Ureter (tissue), 1 donor: ENCODE results near the gene CTIF. TPM values are rescaled to one million over a fixed set of nuclear protein-coding genes. Genes with fewer than 3 reads are reported as not detected.

ENCODE experiments used
- DNase-seq: peaks from one replicate; pipeline ENCODE4 v3.0.0-alpha.2; 2020; ENCODE audit warnings: low spot score
- total RNA-seq: library from RNA; stranded (reverse); gene quantifications from one replicate; pipeline ENCODE4 v1.2.4, GENCODE V29; 2023
- donor health status: DM: yes; HTN: yes; CAD: no.

CTIF gene
- total RNA-seq, 1 donor from 2014 or later, result 62.3 TPM

DNA sequence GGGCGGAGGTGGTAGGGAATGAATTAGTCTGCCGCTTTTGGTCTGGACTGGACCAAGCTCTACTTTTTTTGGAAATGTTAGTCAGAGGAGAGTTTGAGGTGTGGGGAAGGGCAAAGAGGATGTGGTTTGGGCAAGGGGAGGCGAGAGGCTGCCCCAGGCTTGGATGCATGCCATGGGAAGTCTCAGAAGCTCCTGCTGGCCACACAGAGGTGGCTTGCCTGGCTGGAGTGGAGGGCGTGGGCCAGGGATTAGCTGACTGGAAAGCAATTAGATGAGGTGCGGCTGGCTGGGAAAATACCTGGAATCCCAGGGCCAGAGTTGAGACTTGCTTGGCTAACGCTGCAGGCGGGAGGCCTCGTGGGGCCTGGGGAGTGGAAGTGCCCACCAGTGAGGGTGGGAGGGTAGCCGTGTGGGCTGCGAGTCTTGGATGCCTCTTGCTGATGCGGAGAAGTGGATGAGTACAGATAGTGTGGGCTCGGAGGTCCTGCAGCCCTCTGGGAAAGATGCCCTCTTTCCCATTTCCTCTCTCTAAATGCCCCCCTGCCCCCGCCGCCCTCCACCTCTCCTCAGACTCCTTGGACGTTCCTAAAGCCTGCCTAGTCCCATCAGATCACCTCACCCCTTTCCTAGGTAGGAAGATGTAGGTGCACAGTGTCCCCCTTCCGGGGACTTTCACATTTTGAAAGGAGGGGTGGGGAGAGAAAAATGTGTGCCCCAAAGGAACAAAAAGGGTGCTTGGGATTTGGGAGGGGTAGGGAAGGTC is 294.3 kb downstream of the CTIF start:
- peak; percentile 47 for DNase-seq

DNA sequence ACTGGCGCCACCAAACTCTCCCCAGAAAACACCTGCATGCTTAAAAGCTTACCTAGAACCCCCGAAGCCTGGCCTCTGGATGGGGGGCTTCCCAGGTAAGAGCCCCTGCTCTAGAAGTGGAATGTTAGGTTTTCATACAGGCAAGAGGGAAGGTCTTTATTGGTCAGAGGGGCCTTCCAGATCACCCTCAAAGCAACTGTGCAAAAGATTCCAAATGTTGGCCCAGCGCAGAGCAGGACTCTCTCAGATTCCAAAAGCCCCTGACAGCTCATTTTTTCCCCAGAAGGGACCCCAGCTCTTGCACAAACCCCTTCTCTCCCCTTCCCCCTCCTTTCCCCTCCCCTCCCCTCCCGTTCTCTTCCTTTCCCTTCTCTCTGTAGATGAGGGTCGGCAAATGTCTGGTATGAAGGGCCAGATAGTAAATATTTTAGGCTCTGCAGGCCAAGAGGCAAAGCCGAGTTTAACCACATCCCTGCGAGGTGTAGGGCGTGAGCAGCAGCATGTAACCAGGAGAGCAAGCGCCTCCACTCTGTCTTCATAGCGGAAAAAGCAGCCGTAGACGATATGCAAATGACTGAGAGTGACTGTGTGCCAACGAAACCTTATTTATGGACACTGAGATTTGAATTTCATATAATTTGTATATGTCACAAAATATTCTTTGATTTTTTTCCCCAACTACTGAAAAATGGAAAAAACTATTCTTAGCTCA is 295.0 kb downstream of the CTIF start:
- peak; percentile 32 for DNase-seq

DNA sequence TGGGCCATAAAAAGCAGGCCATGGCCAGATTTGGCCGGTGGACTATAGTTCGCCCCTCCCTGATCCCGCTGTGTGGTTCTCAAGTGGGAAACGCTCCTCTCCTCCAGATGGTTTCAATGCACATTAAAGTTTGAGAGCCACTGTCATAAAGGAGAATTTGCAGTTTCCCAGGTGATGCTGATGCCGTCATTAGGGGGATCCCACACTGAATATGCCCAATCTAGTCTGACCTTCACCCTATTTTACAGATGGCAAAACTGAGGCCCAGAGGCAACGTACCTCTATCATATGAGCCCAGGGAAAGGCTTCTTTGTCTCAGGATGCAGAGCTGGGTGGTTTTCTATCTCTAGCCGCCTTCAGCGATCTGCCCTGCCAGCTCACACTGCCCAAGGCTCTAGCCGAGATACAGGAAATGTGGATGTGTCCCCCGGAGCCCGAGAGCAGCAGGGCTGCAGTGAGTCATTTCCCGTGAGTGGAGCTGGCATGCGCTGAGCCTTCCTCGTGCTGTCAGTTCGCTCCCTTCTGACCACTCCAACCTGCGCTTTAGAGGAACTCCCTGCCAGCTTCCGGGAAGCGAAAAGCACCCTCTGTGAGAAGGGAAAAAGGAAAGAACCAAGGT is 295.7 kb downstream of the CTIF start:
- DNase-seq, result peak; percentile 85

DNA sequence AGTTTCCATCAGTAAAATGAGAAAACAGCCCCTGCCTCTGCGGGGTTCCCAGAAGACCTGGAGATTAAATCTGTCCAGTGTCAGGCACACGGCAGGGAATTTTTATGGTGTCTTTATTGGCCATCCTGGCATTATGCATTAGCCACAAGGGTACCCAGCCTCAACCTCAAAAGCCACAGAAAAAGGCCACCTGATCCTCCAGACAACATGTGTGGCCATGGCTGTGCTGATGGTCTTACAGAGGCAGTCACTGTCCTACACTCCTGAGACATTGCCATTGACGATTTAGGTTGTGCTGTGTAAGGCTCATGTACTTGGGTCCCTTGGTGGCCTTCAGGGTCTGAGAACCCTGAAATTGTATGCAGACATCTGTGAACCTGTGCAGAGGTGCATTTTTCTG is 296.3 kb downstream of the CTIF start:
- no peak for DNase-seq

DNA sequence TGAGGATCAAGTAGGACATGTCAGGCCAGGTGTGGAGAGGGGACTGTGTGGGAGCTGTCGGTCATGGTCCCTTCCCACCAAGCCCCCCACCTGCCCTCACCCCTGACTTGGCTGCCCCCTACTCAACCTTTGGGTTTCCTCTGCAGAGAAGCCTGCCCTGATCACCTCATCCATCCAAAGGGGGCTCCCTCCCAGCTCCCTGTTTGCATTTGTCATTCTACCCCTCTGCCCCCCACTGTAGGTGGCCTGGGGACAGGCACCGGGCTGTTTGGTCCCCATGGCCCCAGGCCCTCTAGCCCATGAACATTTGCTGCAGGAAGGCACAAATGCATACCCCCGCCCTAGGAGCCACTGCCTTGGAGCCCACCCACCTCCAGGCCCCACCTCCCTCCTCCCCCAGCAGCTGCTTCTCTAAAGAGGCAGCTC is 296.9 kb downstream of the CTIF start:
- no peak for DNase-seq

DNA sequence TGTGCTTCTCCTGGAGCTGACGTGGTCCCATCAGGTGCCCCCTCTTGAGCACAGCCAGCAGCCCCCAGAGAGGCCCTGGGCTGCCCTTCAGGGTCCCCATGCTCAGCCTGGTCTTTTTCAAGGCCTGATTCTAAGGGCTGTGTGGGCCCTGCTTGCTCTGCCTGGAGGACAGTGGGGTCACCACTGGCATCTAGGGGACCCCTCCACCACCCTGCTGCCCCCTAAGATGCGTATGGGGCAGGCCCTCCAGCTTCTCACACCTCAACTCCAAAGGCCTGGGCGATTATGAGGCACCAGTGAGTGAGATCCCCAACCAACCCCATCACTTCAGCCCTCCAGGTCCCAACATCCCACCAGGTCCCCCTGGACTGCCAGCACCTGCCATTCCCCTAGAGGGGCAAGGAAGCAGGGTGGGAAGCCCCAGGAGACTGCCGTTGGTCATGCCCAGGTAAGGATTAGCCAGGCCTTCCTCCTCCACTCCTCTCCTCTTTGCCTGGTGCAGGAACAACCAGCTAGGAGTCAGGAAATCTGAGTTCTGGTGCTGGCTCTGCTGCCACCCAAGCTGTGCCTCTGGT is 297.5 kb downstream of the CTIF start:
- DNase-seq, result no peak

DNA sequence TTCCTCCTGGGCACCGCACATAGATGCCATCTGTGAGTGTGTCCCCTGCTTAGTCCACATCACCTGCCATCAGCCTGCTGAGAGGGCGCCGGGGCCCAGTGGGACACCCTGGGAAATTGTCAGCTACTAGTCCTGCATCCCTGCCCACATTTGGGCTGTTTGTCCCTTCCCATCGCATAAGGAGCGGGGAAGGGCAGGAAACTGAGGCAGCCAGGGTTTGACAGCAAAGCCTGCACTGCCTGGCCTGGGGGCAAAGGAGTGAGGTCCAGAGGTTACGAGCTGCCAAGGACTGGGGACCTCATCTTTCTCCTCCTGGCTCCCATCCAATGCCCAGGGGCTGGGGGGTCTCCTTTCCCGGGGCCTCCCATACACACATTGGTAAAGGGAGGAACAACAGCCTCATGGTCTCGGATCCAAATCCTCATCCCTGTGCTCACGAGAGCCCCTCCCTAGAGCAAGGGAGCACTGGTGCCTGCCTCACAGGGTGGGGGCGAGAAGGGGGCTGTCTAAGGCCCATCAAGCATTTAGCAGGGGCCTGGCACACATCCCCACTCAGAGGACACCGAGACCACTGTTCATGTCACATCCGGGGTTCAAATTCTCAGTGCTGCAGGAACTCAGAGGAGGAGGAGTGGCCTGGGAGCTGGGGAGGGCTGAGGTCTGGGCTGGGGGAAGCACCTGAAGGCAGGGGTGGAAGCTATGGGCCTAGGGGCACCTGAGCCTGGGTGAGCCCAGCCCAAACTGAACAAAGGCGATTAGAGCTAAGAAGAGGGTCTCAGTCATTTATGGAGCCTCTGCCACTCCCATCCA is 298.2 kb downstream of the CTIF start:
- DNase-seq, result no peak

DNA sequence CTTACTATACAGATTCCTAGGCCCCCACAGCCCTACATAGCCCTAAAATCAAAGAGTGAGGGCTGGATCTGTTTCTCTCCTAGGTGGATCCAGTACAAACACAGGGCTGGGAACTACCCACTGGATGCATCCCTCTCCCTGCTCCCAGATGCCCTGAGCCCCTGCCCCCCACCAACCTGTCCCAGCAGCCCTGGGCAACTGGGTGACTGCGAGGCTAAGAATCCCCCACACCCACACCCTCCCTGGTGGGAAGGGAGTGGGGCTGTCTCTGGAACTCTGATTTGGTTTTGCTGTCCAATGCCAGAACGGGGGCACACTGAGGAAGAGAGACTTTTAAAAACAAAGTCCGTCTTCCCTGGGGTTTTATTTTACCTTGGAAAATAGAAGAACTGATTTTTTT is 298.8 kb downstream of the CTIF start:
- DNase-seq, result no peak

DNA sequence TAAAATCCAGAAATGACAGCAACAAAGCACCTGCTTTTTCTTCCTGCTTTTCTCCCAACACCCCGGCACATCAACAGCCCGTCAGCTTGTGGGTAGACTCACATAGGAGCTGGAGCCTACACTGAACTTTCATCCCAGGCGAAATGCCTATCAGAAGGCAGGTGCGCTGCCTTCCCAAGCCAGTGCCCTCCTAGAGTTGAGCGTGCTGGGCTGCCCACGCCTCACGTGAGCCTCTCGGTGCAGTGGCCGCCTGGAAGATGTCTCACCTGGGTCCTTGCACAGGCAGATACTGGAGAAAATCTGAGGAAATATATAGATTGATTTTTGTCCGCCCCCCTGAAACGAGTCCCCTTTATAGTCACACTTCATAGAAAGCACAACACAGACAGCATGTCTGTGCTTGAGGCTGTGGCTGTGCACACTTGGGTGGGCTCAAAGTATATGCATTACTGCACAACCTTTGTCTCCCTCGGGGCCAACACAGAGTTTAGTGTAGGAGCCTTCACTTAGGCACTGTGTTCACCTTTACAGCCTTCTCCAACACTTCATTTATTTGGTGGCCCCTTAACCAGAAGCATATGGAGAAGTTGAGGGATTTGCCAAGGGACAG is 299.4 kb downstream of the CTIF start:
- no peak for DNase-seq

DNA sequence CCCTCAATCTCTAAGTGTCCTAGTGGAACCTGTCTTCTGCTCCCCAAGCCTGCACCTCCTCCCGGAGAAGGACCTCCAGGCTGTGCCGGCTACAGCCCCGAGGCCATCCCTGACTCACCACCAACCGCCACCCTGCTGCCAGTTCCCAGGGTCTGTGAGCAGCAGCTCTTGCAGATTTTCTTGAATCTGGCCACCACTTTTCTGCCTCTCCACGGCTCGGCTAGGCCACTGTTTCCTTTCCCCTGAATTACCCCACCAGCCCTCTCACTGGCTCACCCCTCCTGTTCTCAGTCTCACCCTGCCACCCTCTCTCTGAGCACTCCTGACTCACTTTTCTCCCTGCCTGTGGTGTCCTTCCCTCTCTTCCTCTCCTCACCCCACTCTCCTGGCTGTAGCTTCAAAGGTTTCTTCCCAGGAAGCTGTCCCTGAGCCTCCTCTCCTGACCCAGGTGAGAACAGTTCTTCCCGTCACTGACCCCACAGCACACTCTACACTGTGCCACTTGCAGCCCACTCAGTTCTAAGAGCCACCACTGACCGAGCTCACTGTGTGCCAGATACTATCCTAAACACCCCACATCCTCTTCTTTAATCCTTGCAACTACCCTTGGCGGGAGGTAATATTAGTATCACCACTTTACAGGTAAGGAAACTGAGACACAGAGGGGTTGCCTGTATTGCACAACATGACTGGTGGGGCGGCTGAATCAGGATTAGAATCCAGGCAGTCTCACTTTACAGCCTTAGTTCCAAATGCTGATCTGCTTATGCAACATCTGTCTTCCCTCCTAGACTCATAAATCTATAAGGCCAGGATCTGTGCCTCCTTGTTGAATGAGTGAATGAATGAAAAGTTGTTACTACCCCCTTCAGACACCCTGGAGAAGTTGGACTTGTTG is 300.3 kb downstream of the CTIF start:
- DNase-seq, result no peak

DNA sequence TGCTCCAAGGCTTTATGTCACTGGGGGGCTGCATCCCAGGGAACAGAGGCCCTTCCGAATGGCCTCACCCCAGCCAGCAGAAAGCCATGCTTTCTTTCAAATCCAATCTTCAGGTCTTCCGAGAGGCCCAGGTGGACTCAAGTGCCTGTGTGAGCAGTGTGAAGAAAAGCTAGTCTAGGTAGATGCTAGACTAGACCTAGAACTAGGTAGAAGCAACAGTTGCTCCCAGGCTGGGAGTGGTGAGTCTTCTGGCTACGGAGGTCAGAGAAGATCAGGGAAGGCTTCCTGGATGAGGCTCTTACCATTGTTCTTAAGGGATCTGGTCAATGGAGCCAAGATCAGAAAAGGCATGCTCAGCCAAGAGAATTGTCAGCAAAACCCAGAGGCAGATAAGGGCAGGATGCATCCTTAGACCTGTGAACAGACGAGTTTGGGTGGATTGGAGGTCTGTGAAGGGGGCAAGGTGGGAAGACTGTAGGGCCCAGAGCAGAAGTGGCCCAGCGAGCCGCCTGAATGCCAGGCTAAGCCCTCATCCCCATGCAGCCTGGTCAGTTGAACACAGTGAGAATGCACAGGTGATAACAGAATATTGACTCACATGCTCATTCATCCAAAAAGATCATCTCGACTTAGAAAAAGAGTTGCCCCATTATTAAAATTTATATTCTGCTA is 301.1 kb downstream of the CTIF start:
- no peak for DNase-seq

DNA sequence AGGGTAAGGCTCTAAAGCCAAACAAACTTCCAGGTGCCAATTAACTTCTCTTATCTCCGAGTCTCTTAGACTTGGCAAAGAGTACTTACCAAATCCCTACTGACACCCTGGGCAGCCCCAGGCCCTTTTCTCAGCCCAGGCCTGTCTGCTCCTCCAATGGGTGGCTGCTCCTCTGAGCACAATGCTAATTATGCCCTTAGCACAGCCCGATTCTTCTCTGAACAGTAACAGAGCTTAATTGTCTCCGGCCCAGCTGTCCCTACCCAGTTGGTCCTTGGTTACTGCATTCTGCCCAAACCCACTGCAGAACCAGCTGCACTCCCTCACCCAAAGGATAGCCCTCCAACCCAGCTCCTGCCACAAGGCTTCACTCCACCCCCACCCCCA is 301.7 kb downstream of the CTIF start:
- DNase-seq, result no peak

DNA sequence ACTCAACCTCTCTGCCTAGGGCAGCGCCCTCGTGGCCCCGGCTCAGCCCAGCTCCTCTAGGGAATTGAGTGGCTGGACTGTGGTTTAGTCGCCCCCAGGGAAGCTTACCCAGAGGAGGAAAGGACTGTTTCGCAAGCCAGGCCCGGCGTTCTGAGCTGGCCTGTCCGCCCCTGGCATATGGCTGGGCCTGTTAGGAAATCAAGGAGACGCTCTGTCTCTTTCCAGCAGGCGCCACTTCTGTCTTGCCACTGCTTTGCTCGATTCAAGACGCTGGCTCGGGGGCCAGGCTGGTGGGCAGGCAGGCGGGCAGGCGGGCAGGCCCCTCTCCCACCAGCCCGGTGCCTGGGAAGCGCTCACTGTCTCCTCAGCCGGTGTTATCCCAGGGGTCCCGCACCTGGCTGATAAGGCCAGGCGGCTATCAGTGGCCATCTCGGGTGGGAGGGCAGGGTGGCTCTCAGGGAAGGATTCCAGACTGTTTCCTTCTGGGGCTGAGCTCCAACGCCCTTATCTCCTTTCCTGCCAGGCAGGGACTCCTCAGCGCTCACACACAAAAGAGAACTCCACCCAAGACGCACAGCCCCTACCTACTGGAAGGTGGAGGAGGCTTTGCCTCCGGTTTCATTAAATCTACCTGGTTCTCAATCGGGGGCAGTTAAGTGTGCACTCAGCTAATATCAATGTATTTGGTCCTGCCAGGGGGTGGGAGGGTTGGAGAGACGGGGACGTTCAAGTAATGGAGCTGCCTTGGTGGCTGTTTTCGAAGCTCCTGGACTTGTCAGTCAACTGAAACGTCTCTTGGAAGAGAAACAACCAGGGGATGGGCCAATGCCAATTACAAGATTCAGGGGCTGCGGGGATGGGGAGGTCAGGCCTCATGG is 302.8 kb downstream of the CTIF start:
- no peak for DNase-seq

DNA sequence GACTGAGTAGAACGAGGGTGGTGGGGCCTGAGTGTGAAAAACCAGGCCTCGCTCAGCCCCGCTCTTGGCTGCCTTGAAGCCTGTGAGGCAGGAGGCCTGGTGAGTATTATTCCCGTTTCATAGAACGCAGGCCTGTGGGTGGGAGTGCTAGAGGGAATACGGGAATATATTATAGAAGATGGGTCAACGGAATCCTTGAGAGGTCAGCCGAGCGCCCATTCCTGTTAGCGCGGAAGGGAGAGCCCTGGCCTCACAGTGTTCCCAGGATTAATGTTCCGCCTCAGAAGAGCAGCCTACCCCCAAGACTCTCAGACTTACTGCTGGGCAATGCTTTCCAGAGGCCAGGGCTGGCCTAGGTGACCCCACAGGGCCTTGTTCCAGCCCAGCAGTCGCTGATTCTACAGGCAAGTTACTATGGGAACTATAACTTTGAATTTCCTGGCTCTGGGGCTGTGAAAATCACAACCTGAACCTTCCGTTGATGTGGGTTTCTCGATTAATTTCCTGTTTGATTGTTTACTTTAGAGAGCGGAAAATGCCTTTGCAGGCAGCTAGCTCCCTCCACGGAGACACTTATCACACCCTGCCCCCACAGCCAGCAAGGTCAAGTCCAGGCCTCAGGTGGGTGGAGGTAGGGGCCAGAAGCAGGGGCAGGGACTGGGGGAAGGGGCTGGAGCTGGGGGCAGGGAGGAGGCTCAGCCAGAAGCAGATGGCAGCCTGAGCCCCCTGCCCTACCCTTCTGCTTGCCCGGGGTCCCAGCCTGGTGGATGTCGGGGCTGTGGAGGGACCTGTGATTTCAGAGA is 303.6 kb downstream of the CTIF start:
- DNase-seq, result no peak

DNA sequence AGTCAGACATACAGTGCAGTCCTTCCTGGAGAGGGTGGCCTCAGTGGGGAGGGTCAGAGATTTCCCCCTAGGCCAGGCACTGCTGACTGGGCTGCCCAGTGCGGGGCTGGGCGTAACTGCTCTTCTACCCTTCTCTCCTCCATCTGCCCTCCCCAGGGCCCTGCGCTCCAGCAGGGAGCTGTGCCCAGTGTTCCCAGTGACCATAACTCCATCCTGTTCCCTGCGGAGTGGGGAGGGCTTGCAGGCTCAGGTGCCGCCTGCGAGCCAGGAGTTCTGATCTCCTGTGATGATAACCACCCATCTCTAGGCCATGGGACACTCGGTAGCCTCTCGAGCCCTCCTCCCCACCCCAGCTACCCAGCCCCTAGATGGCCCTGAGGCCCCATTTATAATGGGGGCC is 304.3 kb downstream of the CTIF start:
- DNase-seq, result no peak

DNA sequence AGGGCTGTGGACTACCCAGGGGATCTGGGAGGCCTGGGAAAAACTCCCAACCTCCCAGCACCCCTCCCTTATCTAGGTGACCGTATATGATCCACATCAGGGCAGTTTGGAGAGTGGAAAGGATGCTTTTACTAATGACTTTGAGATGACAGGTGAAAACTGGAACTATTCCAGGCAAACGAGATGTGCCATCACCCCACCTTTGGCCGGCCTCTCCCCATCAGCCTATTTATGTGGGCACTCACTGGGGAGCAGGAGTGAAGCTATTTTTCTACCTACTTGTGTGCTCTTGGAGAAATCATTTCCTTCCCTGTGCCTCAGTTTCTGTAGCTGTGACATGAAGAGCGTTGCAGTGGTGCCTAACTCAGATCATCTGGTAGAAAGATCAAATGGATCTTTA is 304.8 kb downstream of the CTIF start:
- no peak for DNase-seq

DNA sequence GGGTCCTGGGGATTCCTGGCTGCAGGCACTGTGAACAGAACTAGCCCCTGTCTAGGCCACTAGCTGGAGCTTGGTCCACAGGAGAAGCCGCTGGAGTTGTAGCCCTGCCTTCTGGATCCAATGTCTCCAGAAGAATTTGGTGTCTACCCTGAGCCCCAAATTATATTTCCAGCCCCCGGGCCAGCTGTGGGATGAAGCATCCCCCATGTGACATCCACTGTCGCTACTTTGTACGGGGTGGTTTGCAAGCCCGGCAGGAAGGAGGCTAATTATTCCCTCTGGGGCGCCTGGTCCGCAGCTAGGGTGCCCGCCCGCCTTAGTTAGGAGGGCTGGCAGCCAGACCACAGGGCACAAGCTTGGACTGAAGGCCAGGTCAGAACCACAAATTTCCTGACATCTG is 305.4 kb downstream of the CTIF start:
- DNase-seq, result no peak

DNA sequence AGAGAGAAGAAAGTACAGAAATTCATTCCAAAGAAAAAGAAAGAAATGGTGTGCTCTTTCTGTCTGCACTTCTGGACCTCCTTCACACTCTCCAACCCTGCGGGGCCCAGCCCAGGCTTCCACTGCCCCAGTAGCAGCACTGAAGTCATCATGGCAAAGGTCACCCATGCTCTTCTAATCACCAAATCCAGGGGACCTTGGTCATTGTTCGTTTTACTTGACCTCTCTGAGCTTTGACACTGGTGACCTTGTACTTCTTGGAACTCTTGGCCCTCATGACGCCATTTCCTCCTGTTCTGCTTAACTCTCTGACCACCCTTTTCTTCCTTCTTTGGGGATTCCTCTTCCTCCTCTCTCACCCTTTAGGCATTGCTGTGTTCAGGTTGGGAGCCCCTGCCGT is 306.3 kb downstream of the CTIF start:
- no peak for DNase-seq
